ENCODE data around the gene ASH1L. TPM values are rescaled to one million over a fixed set of nuclear protein-coding genes. Genes with fewer than 3 reads are reported as not detected.

ASH1L gene
- total and polyA plus RNA-seq, 9 of the 15 experiments (the other 6 are each of a cell fraction or from before 2014, with no cell fraction given), result 2.0 to 23.3 (median 14.6) TPM

- no peak; the same call in 1 of the 2 replicates for TF ChIP-seq ZNF395 (CRISPR knock-in tag; IDR thresholded peaks at IDR 0.05)
- peak; percentile 89 for TF ChIP-seq NFRKB (IDR thresholded peaks at IDR 0.05; ENCODE audit: low read depth)
- TF ChIP-seq CLOCK (CRISPR knock-in tag; IDR thresholded peaks at IDR 0.05; ENCODE audit: borderline replicate concordance), result 0 out of 2 replicates have a peak, but pooled peaks have one; percentile 25
- no peak for TF ChIP-seq THRAP3 (IDR thresholded peaks at IDR 0.05; ENCODE audit: borderline replicate concordance)
- TF ChIP-seq KDM1A (IDR thresholded peaks at IDR 0.05), result no peak
- 0 out of 2 replicates have a peak, but pooled peaks have one; percentile 59 for TF ChIP-seq GABPA (tag; conservative IDR thresholded peaks at IDR 0.05; ENCODE audit: low read depth)
- no peak for TF ChIP-seq MCM3 (IDR thresholded peaks at IDR 0.05)
- no peak for TF ChIP-seq BRF1 (IDR thresholded peaks at IDR 0.05; ENCODE audit: borderline replicate concordance, extremely low read depth, insufficient read length)
- peak; percentile 87 for TF ChIP-seq CXXC5 (CRISPR knock-in tag; IDR thresholded peaks at IDR 0.05)
- peak; percentile 68; the same call in 1 of the 2 replicates for TF ChIP-seq FOXM1 (IDR thresholded peaks at IDR 0.05; ENCODE audit: low read depth)
- peak; percentile 90 for TF ChIP-seq FOXM1 (CRISPR knock-in tag; IDR thresholded peaks at IDR 0.05; ENCODE audit: low read depth)
- no peak for TF ChIP-seq PTRF (tag; IDR thresholded peaks at IDR 0.05)
- no peak for TF ChIP-seq HEY1 (CRISPR knock-in tag; IDR thresholded peaks at IDR 0.05; ENCODE audit: borderline replicate concordance)
- no peak for TF ChIP-seq PKNOX1 (IDR thresholded peaks at IDR 0.05)
- peak; percentile 17 for TF ChIP-seq CTCFL (IDR thresholded peaks at IDR 0.05; ENCODE audit: borderline replicate concordance, insufficient read depth, low read depth, low read length, poor library complexity, severe bottlenecking)
- no peak for TF ChIP-seq SP2 (IDR thresholded peaks at IDR 0.05; ENCODE audit: extremely low read depth, low read depth, low read length, poor library complexity, severe bottlenecking)
Measured at GRCh38 chr1:155562581-155563376, at the start of gene ASH1L (continued).
